H1 (cell line): ENCODE results near the gene IGLL5. TPM values are rescaled to one million over a fixed set of nuclear protein-coding genes. Genes with fewer than 3 reads are reported as not detected.
"Not testable (repeated sequence)": the region's sequence is repeated elsewhere in the genome, so short reads cannot be mapped to it uniquely, and the experiment has no call there.

Source experiments
- CTCF ChIA-PET: fragments of 300-600 bp; sonication (Branson Sonifier 250); formaldehyde crosslinking; loops from one replicate; lab custom pipeline; 2021; ENCODE audit not compliant: partially characterized antibody; lab: Charles Lee
- POLR2A ChIA-PET: fragments of 300-600 bp; sonication (Branson Sonifier 250); formaldehyde crosslinking; loops from one replicate; lab custom pipeline; 2021; ENCODE audit warnings: inconsistent platforms; ENCODE audit not compliant: partially characterized antibody; lab: Charles Lee
- DNase-seq, 2 experiments: peaks; one replicate each; pipeline versions ENCODE4 v3.0.0 to v3.0.0-alpha.2; 2010 to 2022; ENCODE audit warnings: low spot score in 2 of 2, low read depth in 1 of 2, mixed read lengths in 1 of 2
- FAIRE-seq: peaks from 2 replicates; lab custom pipeline; 2011; peaks lifted over from hg19 to GRCh38; lab: Jason Lieb, UNC
- H2AFZ ChIP-seq: 2 replicates; pipeline ENCODE4 v1.8.1; 2012; ENCODE audit warnings: low read length, inconsistent platforms
- H2AK5ac ChIP-seq: 2 replicates; pipeline ENCODE4 v1.6.1; 2013; ENCODE audit warnings: low read depth, low read length
- H2BK120ac ChIP-seq: replicated peaks from 2 replicates; pipeline ENCODE3; 2013; ENCODE audit warnings: low read depth, low read length, inconsistent platforms
- H2BK12ac ChIP-seq: 2 replicates; pipeline ENCODE4 v1.6.1; 2013; ENCODE audit warnings: low read depth, low read length
- H2BK15ac ChIP-seq: 2 replicates; pipeline ENCODE4 v1.6.1; 2013; ENCODE audit warnings: low read length
- H2BK20ac ChIP-seq: 2 replicates; pipeline ENCODE4 v1.6.1; 2013; ENCODE audit warnings: low read length
- H2BK5ac ChIP-seq: 2 replicates; pipeline ENCODE4 v1.6.1; 2013; ENCODE audit warnings: low read depth, low read length
- H3K14ac ChIP-seq: 2 replicates; pipeline ENCODE4 v1.6.1; 2013; ENCODE audit warnings: inconsistent platforms; ENCODE audit not compliant: insufficient read length
- H3K18ac ChIP-seq: 2 replicates; pipeline ENCODE4 v1.6.1; 2013; ENCODE audit warnings: low read length; ENCODE audit errors: extremely low read depth
- H3K23ac ChIP-seq: 2 replicates; pipeline ENCODE4 v1.6.1; 2013; ENCODE audit warnings: inconsistent platforms; ENCODE audit not compliant: insufficient read length
- H3K23me2 ChIP-seq: 2 replicates; pipeline ENCODE4 v1.6.1; 2013; ENCODE audit warnings: low read depth, low read length
- H3K27ac ChIP-seq: 2 replicates; pipeline ENCODE4 v1.6.1; 2011; ENCODE audit warnings: low read depth, low read length, inconsistent platforms
- H3K27me3 ChIP-seq, 4 experiments: replicated peaks in 1 of 4; 1 replicate in 1 of 4; 2 replicates in 3 of 4; pipeline versions ENCODE4 v1.6.1 to v1.8.1; 2011 to 2013; ENCODE audit warnings: low read length in 3 of 4, mild to moderate bottlenecking in 3 of 4, inconsistent platforms in 2 of 4, mixed read lengths in 2 of 4, moderate library complexity in 1 of 4; ENCODE audit not compliant: control insufficient read depth in 3 of 4, insufficient read depth in 3 of 4; ENCODE audit errors: extremely low read depth in 1 of 4
- H3K36me3 ChIP-seq, 4 experiments: 2 replicates each; pipeline versions ENCODE4 v1.6.1 to v1.8.1; 2011 to 2013; ENCODE audit warnings: mild to moderate bottlenecking in 4 of 4, low read length in 3 of 4, moderate library complexity in 2 of 4, control low read depth in 1 of 4, inconsistent platforms in 1 of 4; ENCODE audit not compliant: insufficient read depth in 4 of 4, control insufficient read depth in 2 of 4
- H3K4ac ChIP-seq: replicated peaks from 2 replicates; pipeline ENCODE3; 2013; ENCODE audit warnings: low read length, low read depth, mixed read lengths, inconsistent platforms; ENCODE audit not compliant: insufficient read length
- H3K4me1 ChIP-seq, 4 experiments: replicated peaks in 1 of 4; 1 replicate in 1 of 4; 2 replicates in 3 of 4; pipeline versions ENCODE4 v1.6.1 to v1.8.1; 2011 to 2013; ENCODE audit warnings: low read length in 3 of 4, inconsistent platforms in 2 of 4, mixed read lengths in 1 of 4; ENCODE audit not compliant: insufficient read depth in 4 of 4, control insufficient read depth in 3 of 4
- H3K4me2 ChIP-seq, 2 experiments: 2 replicates each; pipeline versions ENCODE4 v1.6.1 to v1.8.1; 2011 to 2013; ENCODE audit warnings: low read depth in 2 of 2, low read length in 2 of 2, control low read depth in 1 of 2, inconsistent platforms in 1 of 2, mild to moderate bottlenecking in 1 of 2; ENCODE audit not compliant: insufficient read depth in 1 of 2
- H3K4me3 ChIP-seq, 4 experiments: fragments of 200-600, 300-600 bp in 1 of 4; sonication (generic), shearing (Covaris generic), sonication (Bioruptor Twin) in 1 of 4; 2 replicates each; pipeline versions ENCODE4 v1.5.1 to v1.8.1; 2011 to 2016; ENCODE audit warnings: low read length in 4 of 4, low read depth in 3 of 4, control low read depth in 2 of 4, inconsistent platforms in 2 of 4, mild to moderate bottlenecking in 2 of 4, mixed read lengths in 1 of 4, moderate library complexity in 1 of 4; ENCODE audit not compliant: insufficient read depth in 2 of 4; ENCODE audit errors: extremely low read depth in 1 of 4
- H3K56ac ChIP-seq: replicated peaks from 2 replicates; pipeline ENCODE3; 2013; ENCODE audit warnings: low read depth, mild to moderate bottlenecking, mixed read lengths, low read length, inconsistent platforms; ENCODE audit not compliant: insufficient read length
- H3K79me1 ChIP-seq: 2 replicates; pipeline ENCODE4 v1.6.1; 2013; ENCODE audit warnings: low read depth, low read length, control low read depth
- H3K79me2 ChIP-seq, 2 experiments: 2 replicates each; pipeline versions ENCODE4 v1.6.1 to v1.8.1; 2012 to 2013; ENCODE audit warnings: low read length in 2 of 2, mild to moderate bottlenecking in 2 of 2, inconsistent platforms in 1 of 2; ENCODE audit not compliant: insufficient read depth in 2 of 2, control insufficient read depth in 1 of 2
- H3K9ac ChIP-seq, 4 experiments: replicated peaks in 1 of 4; 1 replicate in 1 of 4; 2 replicates in 3 of 4; pipeline versions ENCODE4 v1.6.1 to v1.8.1; 2011 to 2013; ENCODE audit warnings: low read depth in 3 of 4, low read length in 3 of 4, control low read depth in 2 of 4, mild to moderate bottlenecking in 2 of 4, moderate library complexity in 2 of 4, inconsistent platforms in 1 of 4; ENCODE audit errors: extremely low read depth in 1 of 4
- H3K9me3 ChIP-seq, 2 experiments: 2 replicates each; pipeline versions ENCODE4 v1.6.1 to v1.8.1; 2012 to 2013; ENCODE audit warnings: mild to moderate bottlenecking in 2 of 2, moderate library complexity in 2 of 2, control low read depth in 1 of 2, inconsistent platforms in 1 of 2, low read depth in 1 of 2, low read length in 1 of 2, mixed read lengths in 1 of 2; ENCODE audit not compliant: insufficient read depth in 2 of 2
- H4K20me1 ChIP-seq, 2 experiments: replicated peaks in 1 of 2; 2 replicates each; pipeline versions ENCODE3 to v1.8.1; 2011 to 2013; ENCODE audit warnings: inconsistent platforms in 2 of 2, low read length in 2 of 2, mild to moderate bottlenecking in 1 of 2; ENCODE audit not compliant: insufficient read depth in 2 of 2, control insufficient read depth in 1 of 2
- H4K5ac ChIP-seq: 2 replicates; pipeline ENCODE4 v1.6.1; 2013; ENCODE audit warnings: low read length, low read depth, mixed read lengths, inconsistent platforms; ENCODE audit not compliant: insufficient read length
- H4K8ac ChIP-seq: 2 replicates; pipeline ENCODE4 v1.8.0; 2013; ENCODE audit warnings: mild to moderate bottlenecking, moderate library complexity, low read length, inconsistent platforms; ENCODE audit not compliant: insufficient read depth; ENCODE audit errors: extremely low read depth
- H4K91ac ChIP-seq: replicated peaks from 2 replicates; pipeline ENCODE3; 2013; ENCODE audit warnings: low read length, mixed read lengths, inconsistent platforms; ENCODE audit not compliant: insufficient read length
- WGBS, 2 experiments: shearing (Covaris generic) in 1 of 2; methylation state at CpG; one replicate each; pipeline versions ENCODE4 v1.1.6 to v1.1.7; 2013 to 2015; ENCODE audit warnings: low lambda C conversion rate in 2 of 2, mixed read lengths in 2 of 2, inconsistent platforms in 1 of 2, low coverage in 1 of 2, missing lambda C conversion rate in 1 of 2; ENCODE audit not compliant: insufficient replicate concordance in 2 of 2, insufficient coverage in 1 of 2, insufficient read length in 1 of 2; ENCODE audit errors: extremely low coverage in 1 of 2, missing lambda C conversion rate in 1 of 2; 5-methylcytosine and 5-hydroxymethylcytosine counted together
- polyA plus RNA-seq, 7 experiments: library from polyadenylated mRNA; depleted of rRNA in 3 of 7; stranded (reverse) in 5 of 7; unstranded in 2 of 7; fragments of >200 nt in 5 of 7; fragments of 200-250 nt in 2 of 7; gene quantifications; 1 replicate in 5 of 7; 2 replicates in 1 of 7; 4 replicates in 1 of 7; pipeline versions ENCODE4 v1.2.1 to v1.2.3, GENCODE V29; 2011 to 2013; ENCODE audit warnings: missing spikeins in 2 of 7, mixed read lengths in 2 of 7
- total RNA-seq: library from RNA; stranded (reverse); fragmentation: NEBNext Ultra II Directional; extraction: Animal tissue kit (Norgen Biotek cat#: 25700); gene quantifications from 2 replicates; pipeline ENCODE4 v1.2.1, GENCODE V29; 2021

The IGLL5 gene
- total and polyA plus RNA-seq, 2 of the 8 experiments (the other 6 are each of a cell fraction or from before 2014, with no cell fraction given), result not detected

GRCh38 chr22:22904736-22905135 is 17.1 kb downstream of the IGLL5 start:
- CTCF ChIA-PET, H3K56ac ChIP-seq: not testable (repeated sequence)

GRCh38 chr22:22906391-22906790 is 18.8 kb downstream of the IGLL5 start:
- CTCF ChIA-PET, H3K36me3 ChIP-seq, H3K9ac ChIP-seq, H3K4ac ChIP-seq, H3K4me3 ChIP-seq, FAIRE-seq, H3K27ac ChIP-seq, H3K18ac ChIP-seq, H3K79me1 ChIP-seq, H3K4me2 ChIP-seq, H2BK5ac ChIP-seq, H3K14ac ChIP-seq, H2AK5ac ChIP-seq, H3K4me1 ChIP-seq, H2BK120ac ChIP-seq, H2BK12ac ChIP-seq, DNase-seq, H4K8ac ChIP-seq, H4K5ac ChIP-seq, H3K23me2 ChIP-seq, H2AFZ ChIP-seq, H4K91ac ChIP-seq, H3K79me2 ChIP-seq, H2BK20ac ChIP-seq, H3K23ac ChIP-seq, H4K20me1 ChIP-seq, H2BK15ac ChIP-seq, POLR2A ChIA-PET, H3K56ac ChIP-seq: not testable (repeated sequence)
- H3K27me3 ChIP-seq, result peaks cover 8 to 44% (median 22%) of the 10 kb centered on the region in 4 experiments; a peak in 6 of 7 replicates
- H3K9me3 ChIP-seq, result peaks cover 26 to 56% of the 10 kb centered on the region in 2 experiments
- WGBS, 2 experiments, result 91% methylated on average over 5 of the region's 10 CpGs; no CpG with 5 or more reads in 1 of the 2 experiments

More at GRCh38 chr22:22904736-22905135, 17.1 kb downstream of the IGLL5 start:
- H3K79me1 ChIP-seq, H3K4me3 ChIP-seq, H3K23me2 ChIP-seq, H3K79me2 ChIP-seq, H3K14ac ChIP-seq, H3K9ac ChIP-seq, H3K18ac ChIP-seq, H2BK20ac ChIP-seq, DNase-seq, H4K5ac ChIP-seq, H2BK5ac ChIP-seq, H2AFZ ChIP-seq, H2BK12ac ChIP-seq, H2BK15ac ChIP-seq, POLR2A ChIA-PET, H3K4me1 ChIP-seq, H3K27ac ChIP-seq, H4K20me1 ChIP-seq, H2BK120ac ChIP-seq, H3K4me2 ChIP-seq, H3K4ac ChIP-seq, H2AK5ac ChIP-seq, H3K36me3 ChIP-seq, H4K8ac ChIP-seq, H4K91ac ChIP-seq, FAIRE-seq, H3K23ac ChIP-seq: not testable (repeated sequence)
- H3K27me3 ChIP-seq, result peaks cover 4 to 36% (median 18%) of the 10 kb centered on the region in 4 experiments; a peak in 6 of 7 replicates
- peaks cover 21 to 50% of the 10 kb centered on the region in 2 experiments for H3K9me3 ChIP-seq
- 83% methylated on average over 1 of the region's 5 CpGs; no CpG with 5 or more reads in 1 of the 2 experiments for WGBS, 2 experiments
